ENCODE results near the gene RAMP2. TPM values are rescaled to one million over a fixed set of nuclear protein-coding genes. Genes with fewer than 3 reads are reported as not detected.
A peak's percentile ranks its signal among the peaks of the same experiment; 100 is the strongest.

Gene RAMP2
- total RNA-seq, 3 donors from 2014 or later (not counting 1 experiment from before 2014, with no cell fraction given), result not detected

DNA sequence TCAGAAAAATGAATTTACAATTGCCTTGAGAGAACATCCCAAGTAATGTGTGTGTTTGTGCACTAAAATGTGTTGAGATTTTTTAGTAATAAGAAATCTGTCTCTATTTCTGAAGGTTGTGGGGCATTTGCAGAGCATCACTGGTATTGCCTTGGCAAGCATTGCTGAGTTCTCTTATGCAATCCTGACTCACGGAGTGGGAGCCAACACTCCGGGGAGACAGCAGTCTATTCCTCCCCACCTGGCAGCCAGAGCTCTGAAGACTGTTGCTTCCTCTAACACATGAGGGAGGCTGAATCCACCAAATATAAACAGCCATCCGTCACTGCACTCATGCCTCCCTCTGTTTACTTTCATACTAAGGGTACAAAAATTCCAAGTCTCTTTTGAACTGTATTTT lies 48.2 kb downstream of the RAMP2 start:
- no peaks in the 10 kb centered on the region for H3K9me3 Mint-ChIP-seq
- no peak for ATAC-seq
- H3K9me3 ChIP-seq (ENCODE audit: control insufficient read depth, insufficient read depth, low read length), result no peaks in the 10 kb centered on the region
- H3K27me3 Mint-ChIP-seq (ENCODE audit: low read depth in 2 of 2), result no peaks in the 10 kb centered on the region
- H3K4me1 Mint-ChIP-seq, result no peaks in the 10 kb centered on the region
- H3K27ac Mint-ChIP-seq, result peak overlapping the region in 1 of 2 donors; percentile 38
- no peaks in the 10 kb centered on the region for H3K27me3 ChIP-seq (ENCODE audit: control insufficient read depth, insufficient read depth, low read length)
- TF ChIP-seq, protein P1, sequence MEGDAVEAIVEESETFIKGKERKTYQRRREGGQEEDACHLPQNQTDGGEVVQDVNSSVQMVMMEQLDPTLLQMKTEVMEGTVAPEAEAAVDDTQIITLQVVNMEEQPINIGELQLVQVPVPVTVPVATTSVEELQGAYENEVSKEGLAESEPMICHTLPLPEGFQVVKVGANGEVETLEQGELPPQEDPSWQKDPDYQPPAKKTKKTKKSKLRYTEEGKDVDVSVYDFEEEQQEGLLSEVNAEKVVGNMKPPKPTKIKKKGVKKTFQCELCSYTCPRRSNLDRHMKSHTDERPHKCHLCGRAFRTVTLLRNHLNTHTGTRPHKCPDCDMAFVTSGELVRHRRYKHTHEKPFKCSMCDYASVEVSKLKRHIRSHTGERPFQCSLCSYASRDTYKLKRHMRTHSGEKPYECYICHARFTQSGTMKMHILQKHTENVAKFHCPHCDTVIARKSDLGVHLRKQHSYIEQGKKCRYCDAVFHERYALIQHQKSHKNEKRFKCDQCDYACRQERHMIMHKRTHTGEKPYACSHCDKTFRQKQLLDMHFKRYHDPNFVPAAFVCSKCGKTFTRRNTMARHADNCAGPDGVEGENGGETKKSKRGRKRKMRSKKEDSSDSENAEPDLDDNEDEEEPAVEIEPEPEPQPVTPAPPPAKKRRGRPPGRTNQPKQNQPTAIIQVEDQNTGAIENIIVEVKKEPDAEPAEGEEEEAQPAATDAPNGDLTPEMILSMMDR (IDR thresholded peaks at IDR 0.05), result no peak
- H3K27ac ChIP-seq (ENCODE audit: low read length), result no peak overlapping the region
- no peak overlapping the region for H3K4me3 ChIP-seq (ENCODE audit: low read length)
- peaks cover 38% of the 10 kb centered on the region for H3K36me3 ChIP-seq (ENCODE audit: control insufficient read depth, insufficient read depth, low read length)
- no peak overlapping the region for H3K4me3 Mint-ChIP-seq
- WGBS (ENCODE audit: insufficient coverage), result 94% methylated on average over 3 of the region's 3 CpGs
- H3K4me1 ChIP-seq (ENCODE audit: control insufficient read depth, insufficient read depth, low read length), result no peaks in the 10 kb centered on the region
- DNase-seq, result no peak
- peaks cover 8% of the 10 kb centered on the region for H3K36me3 Mint-ChIP-seq
- intact Hi-C loops (cut with micrococcal nuclease), result no loop called here

Other genes starting within 250 kb of the RAMP2 start
- 10 to 100 TPM; 34.8 to 44.3 (median 36.4) TPM for gene NAGLU, start 225.0 kb upstream of the RAMP2 start, total RNA-seq
- gene HSD17B1, start 208.3 kb upstream of the RAMP2 start, total RNA-seq, result 1 to 10 TPM in 2 of 3 donors, under 1 TPM in 1; 0.68 to 1.6 (median 1.2) TPM
- 10 to 100 TPM; 61.1 to 67.8 (median 62.3) TPM for gene COASY, start 199.1 kb upstream of the RAMP2 start, total RNA-seq
- gene MLX, start 194.1 kb upstream of the RAMP2 start, total RNA-seq, result 10 to 100 TPM; 38.9 to 58.2 (median 42.6) TPM
- 1 to 10 TPM; 5.0 to 6.2 (median 5.7) TPM for gene PSMC3IP, start 183.5 kb upstream of the RAMP2 start, total RNA-seq
- gene RETREG3, start 151.9 kb upstream of the RAMP2 start, total RNA-seq, result 100 to 1,000 TPM in 2 of 3 donors, 10 to 100 TPM in 1; 76.0 to 114 (median 101) TPM
- gene TUBG1, start 151.5 kb upstream of the RAMP2 start, total RNA-seq, result 10 to 100 TPM in 2 of 3 donors, 1 to 10 TPM in 1; 9.7 to 16.5 (median 13.0) TPM
- 10 to 100 TPM in 1 of 3 donors, 1 to 10 TPM in 2; 7.8 to 14.2 (median 9.6) TPM for gene TUBG2, start 101.9 kb upstream of the RAMP2 start, total RNA-seq
- gene PLEKHH3, start 84.2 kb upstream of the RAMP2 start, total RNA-seq, result 1 to 10 TPM in 1 of 3 donors, under 1 TPM in 2; 0.14 to 1.8 (median 0.26) TPM
- 1 to 10 TPM; 1.2 to 2.6 (median 1.2) TPM for gene CCR10, start 79.4 kb upstream of the RAMP2 start, total RNA-seq
- under 1 TPM; 0.33 to 0.85 (median 0.39) TPM for gene CNTNAP1, start 78.7 kb upstream of the RAMP2 start, total RNA-seq
- gene EZH1, start 16.2 kb upstream of the RAMP2 start, total RNA-seq, result 10 to 100 TPM; 68.8 to 92.7 (median 74.1) TPM
- gene VPS25, start 12.2 kb downstream of the RAMP2 start, total RNA-seq, result 10 to 100 TPM; 39.9 to 46.4 (median 41.5) TPM
- under 1 TPM in 2 of 3 donors, not detected in 1; 0.09 to 0.13 TPM for gene WNK4, start 19.4 kb downstream of the RAMP2 start, total RNA-seq
- 10 to 100 TPM; 12.9 to 19.3 (median 13.1) TPM for gene COA3, start 37.5 kb downstream of the RAMP2 start, total RNA-seq
- not detected for gene CNTD1, start 37.6 kb downstream of the RAMP2 start, total RNA-seq
- 100 to 1,000 TPM; 148 to 164 (median 150) TPM for gene BECN1, start 63.1 kb downstream of the RAMP2 start, total RNA-seq
- 10 to 100 TPM; 82.8 to 92.5 (median 90.6) TPM for gene PSME3, start 72.2 kb downstream of the RAMP2 start, total RNA-seq
- 1 to 10 TPM; 3.0 to 3.9 (median 3.5) TPM for gene AOC2, start 83.4 kb downstream of the RAMP2 start, total RNA-seq
- gene AOC3, start 90.0 kb downstream of the RAMP2 start, total RNA-seq, result 1 to 10 TPM in 1 of 3 donors, under 1 TPM in 2; 0.52 to 1.0 (median 0.73) TPM
- not detected for gene G6PC1, start 139.6 kb downstream of the RAMP2 start, total RNA-seq
- 10 to 100 TPM; 46.1 to 61.8 (median 57.1) TPM for gene AARSD1, start 203.2 kb downstream of the RAMP2 start, total RNA-seq
- under 1 TPM in 2 of 3 donors, not detected in 1; 0.53 to 0.87 TPM for gene PTGES3L, start 218.9 kb downstream of the RAMP2 start, total RNA-seq
- 10 to 100 TPM; 11.6 to 15.8 (median 14.6) TPM for gene RUNDC1, start 219.3 kb downstream of the RAMP2 start, total RNA-seq
- gene RPL27, start 237.2 kb downstream of the RAMP2 start, total RNA-seq, result 100 to 1,000 TPM; 555 to 671 (median 608) TPM
- gene IFI35, start 245.6 kb downstream of the RAMP2 start, total RNA-seq, result 10 to 100 TPM; 50.0 to 66.8 (median 59.4) TPM